Omental fat pad (tissue), 4 donors: ENCODE data around the gene MIER3. TPM values are rescaled to one million over a fixed set of nuclear protein-coding genes. Genes with fewer than 3 reads are reported as not detected.

ENCODE experiments used
- ATAC-seq: fragments of 150-250 bp; one replicate; pipeline ENCODE4 v1.9.1; 2016; ENCODE audit warnings: mild to moderate bottlenecking, moderate library complexity; ENCODE audit not compliant: low FRiP score
- DNase-seq: peaks from one replicate; pipeline ENCODE4 v3.0.0-alpha.2; 2019; ENCODE audit warnings: low spot score
- CTCF ChIP-seq, 3 donors: fragments of 450-650 bp; IDR thresholded peaks; one replicate each; pipeline ENCODE4 v1.5.1; 2016 to 2017; ENCODE audit warnings: antibody characterized with exemption in 3 of 3, mild to moderate bottlenecking in 3 of 3, moderate library complexity in 2 of 3
- total RNA-seq, 4 donors: library from RNA; depleted of rRNA; stranded (reverse); fragments of >200 nt; gene quantifications; one replicate each; pipeline ENCODE4 v1.1.0, GENCODE V29; 2016

Gene MIER3
- total RNA-seq, 4 donors from 2014 or later: 15.4 to 57.8 (median 30.6) TPM

GRCh38 chr5:56977822-56978221, 25.9 kb upstream of the MIER3 start:
- DNase-seq (no peak), ATAC-seq (no peak)
- TF ChIP-seq CTCF (IDR thresholded peaks at IDR 0.05): no peak

GRCh38 chr5:56977021-56977420, 25.1 kb upstream of the MIER3 start:
- no peak for TF ChIP-seq CTCF (IDR thresholded peaks at IDR 0.05)
- DNase-seq (no peak), ATAC-seq (no peak)

- no peak for TF ChIP-seq CTCF (IDR thresholded peaks at IDR 0.05)
- no peak for DNase-seq
- no peak for ATAC-seq
Observed at GRCh38 chr5:56974241-56974640, 22.3 kb upstream of the MIER3 start.

- no peak for ATAC-seq
- DNase-seq: no peak
- no peak for TF ChIP-seq CTCF (IDR thresholded peaks at IDR 0.05)
Observed at GRCh38 chr5:56973473-56973872, 21.6 kb upstream of the MIER3 start.

GRCh38 chr5:56971275-56971674, 19.4 kb upstream of the MIER3 start:
- DNase-seq (no peak), ATAC-seq (no peak)
- TF ChIP-seq CTCF (IDR thresholded peaks at IDR 0.05): no peak

GRCh38 chr5:56964173-56964572, 12.2 kb upstream of the MIER3 start:
- TF ChIP-seq CTCF (IDR thresholded peaks at IDR 0.05): no peak
- DNase-seq (no peak), ATAC-seq (no peak)

- DNase-seq (no peak), ATAC-seq (no peak)
- no peak for TF ChIP-seq CTCF (IDR thresholded peaks at IDR 0.05)
Observed at GRCh38 chr5:56963246-56963645, 11.3 kb upstream of the MIER3 start.
